Measurements from ENCODE around the gene RAPGEF1. TPM values are rescaled to one million over a fixed set of nuclear protein-coding genes. Genes with fewer than 3 reads are reported as not detected.

RAPGEF1 gene
- total and polyA plus RNA-seq, 9 of the 15 experiments (the other 6 are each of a cell fraction or from before 2014, with no cell fraction given) = 0.06 to 44.1 (median 19.9) TPM

- no peak for TF ChIP-seq ZNF12 (CRISPR knock-in tag; IDR thresholded peaks at IDR 0.05)
- no peak for TF ChIP-seq BCLAF1 (IDR thresholded peaks at IDR 0.05; ENCODE audit: borderline replicate concordance in 1 of 2, control insufficient read depth in 1 of 2, low read depth in 2 of 2, low read length in 1 of 2)
- no peak for TF ChIP-seq ZBTB1 (CRISPR knock-in tag; IDR thresholded peaks at IDR 0.05; ENCODE audit: borderline replicate concordance, low read depth)
- TF ChIP-seq ZNF780A (CRISPR knock-in tag; IDR thresholded peaks at IDR 0.05) = no peak
- no peak for TF ChIP-seq HEY1 (CRISPR knock-in tag; IDR thresholded peaks at IDR 0.05; ENCODE audit: borderline replicate concordance)
- TF ChIP-seq CTCF (IDR thresholded peaks at IDR 0.05 in 2 of 3, conservative IDR thresholded peaks at IDR 0.05 in 1 of 3; ENCODE audit: insufficient read depth in 2 of 3, low read depth in 1 of 3, low read length in 3 of 3) = peak in 2 of 3 experiments; percentile 35 to 42; a peak in 4 of 6 replicates
- TF ChIP-seq GTF3C2 (IDR thresholded peaks at IDR 0.05; ENCODE audit: borderline replicate concordance, extremely low read depth, insufficient read length) = no peak
- no peak for TF ChIP-seq CHAMP1 (IDR thresholded peaks at IDR 0.05)
- TF ChIP-seq ADNP (tag; IDR thresholded peaks at IDR 0.05) = no peak
- no peak for TF ChIP-seq CUX1 (CRISPR knock-in tag; IDR thresholded peaks at IDR 0.05)
These were observed 104.6 kb downstream of the RAPGEF1 start (continued) for GRCh38 chr9:131635285-131635684.
